CD14-positive monocyte (primary cell): Measurements from ENCODE around the gene MAP3K9. TPM values are rescaled to one million over a fixed set of nuclear protein-coding genes. Genes with fewer than 3 reads are reported as not detected.

Experiments
- DNase-seq, 3 donors: peaks; one replicate each; pipeline ENCODE4 v3.0.0-alpha.2; 2011 to 2022
- H2AFZ ChIP-seq: 2 replicates; pipeline ENCODE4 v1.6.0; 2012; ENCODE audit warnings: mild to moderate bottlenecking, low read depth, low read length, inconsistent platforms; ENCODE audit not compliant: insufficient read depth, poor library complexity, severe bottlenecking
- H3K27ac ChIP-seq, 2 donors: 1 replicate in 1 of 2; 2 replicates in 1 of 2; pipeline ENCODE4 v1.5.1; 2012 to 2013; ENCODE audit warnings: low read length in 2 of 2, control low read depth in 1 of 2, inconsistent platforms in 1 of 2, low read depth in 1 of 2, mild to moderate bottlenecking in 1 of 2
- H3K27me3 ChIP-seq, 2 donors: one replicate each; pipeline versions ENCODE4 v1.6.0 to v1.6.1; 2011 to 2013; ENCODE audit warnings: low read length in 2 of 2; ENCODE audit not compliant: control insufficient read depth in 2 of 2, insufficient read depth in 2 of 2
- H3K36me3 ChIP-seq, 2 donors: replicated peaks in 1 of 2; 1 replicate in 1 of 2; 2 replicates in 1 of 2; pipeline versions ENCODE4 v1.5.1 to v1.6.1; 2012 to 2013; ENCODE audit warnings: low read length in 2 of 2, control low read depth in 1 of 2, inconsistent platforms in 1 of 2, mild to moderate bottlenecking in 1 of 2; ENCODE audit not compliant: insufficient read depth in 2 of 2, control insufficient read depth in 1 of 2
- H3K4me1 ChIP-seq, 2 donors: 1 replicate in 1 of 2; 2 replicates in 1 of 2; pipeline versions ENCODE4 v1.5.1 to v1.6.1; 2012 to 2013; ENCODE audit warnings: low read length in 2 of 2, control low read depth in 1 of 2, inconsistent platforms in 1 of 2, mild to moderate bottlenecking in 1 of 2, moderate library complexity in 1 of 2; ENCODE audit not compliant: insufficient read depth in 2 of 2, control insufficient read depth in 1 of 2
- H3K4me2 ChIP-seq: replicated peaks from 2 replicates; pipeline ENCODE3; 2012; ENCODE audit warnings: low read length, moderate library complexity, mild to moderate bottlenecking; ENCODE audit not compliant: poor library complexity, severe bottlenecking; ENCODE audit errors: extremely low read depth
- H3K4me3 ChIP-seq, 3 experiments: fragments of 200-600 bp in 1 of 3; sonication (generic) in 1 of 3; replicated peaks in 1 of 3; 1 replicate in 2 of 3; 2 replicates in 1 of 3; pipeline ENCODE4 v1.5.1; 2011 to 2013; ENCODE audit warnings: low read length in 3 of 3, mild to moderate bottlenecking in 3 of 3, control low read depth in 2 of 3, low read depth in 2 of 3, inconsistent platforms in 1 of 3, moderate library complexity in 1 of 3
- H3K79me2 ChIP-seq: 2 replicates; pipeline ENCODE4 v1.6.0; 2012; ENCODE audit warnings: mild to moderate bottlenecking, control low read depth, inconsistent platforms, low read length, moderate library complexity; ENCODE audit not compliant: insufficient read depth
- H3K9ac ChIP-seq: 2 replicates; pipeline ENCODE4 v1.6.0; 2017; ENCODE audit warnings: low read length, mild to moderate bottlenecking; ENCODE audit not compliant: insufficient read depth, poor library complexity, severe bottlenecking
- H3K9me3 ChIP-seq, 2 donors: replicated peaks in 1 of 2; 1 replicate in 1 of 2; 2 replicates in 1 of 2; pipeline versions ENCODE4 v1.5.1 to v1.6.1; 2012 to 2013; ENCODE audit warnings: low read length in 2 of 2, control low read depth in 1 of 2; ENCODE audit not compliant: control insufficient read depth in 1 of 2, insufficient read depth in 1 of 2
- H4K20me1 ChIP-seq: 2 replicates; pipeline ENCODE4 v1.6.0; 2012; ENCODE audit warnings: mild to moderate bottlenecking, low read length, control low read depth, moderate library complexity; ENCODE audit not compliant: insufficient read depth
- H3K27ac Mint-ChIP-seq, 7 donors: one replicate each; pipeline ENCODE4 v1.8.0; 2020; ENCODE audit warnings: mild to moderate bottlenecking in 7 of 7, mixed read lengths in 7 of 7, moderate library complexity in 6 of 7, inconsistent platforms in 2 of 7
- H3K27me3 Mint-ChIP-seq, 3 donors: one replicate each; pipeline ENCODE4 v1.8.0; 2021 to 2022; ENCODE audit warnings: low read depth in 3 of 3, mild to moderate bottlenecking in 3 of 3, mixed read lengths in 3 of 3, moderate library complexity in 3 of 3, inconsistent platforms in 1 of 3
- H3K36me3 Mint-ChIP-seq, 2 donors: one replicate each; pipeline ENCODE4 v1.8.0; 2020; ENCODE audit warnings: mixed read lengths in 2 of 2, inconsistent platforms in 1 of 2, mild to moderate bottlenecking in 1 of 2
- H3K4me1 Mint-ChIP-seq: one replicate; pipeline ENCODE4 v1.8.0; 2020; ENCODE audit warnings: mild to moderate bottlenecking, mixed read lengths
- H3K4me3 Mint-ChIP-seq, 2 donors: one replicate each; pipeline ENCODE4 v1.8.0; 2020; ENCODE audit warnings: mild to moderate bottlenecking in 2 of 2, mixed read lengths in 2 of 2, moderate library complexity in 1 of 2
- H3K9me3 Mint-ChIP-seq, 7 donors: one replicate each; pipeline ENCODE4 v1.8.0; 2020 to 2022; ENCODE audit warnings: mixed read lengths in 7 of 7, mild to moderate bottlenecking in 6 of 7, moderate library complexity in 6 of 7, inconsistent platforms in 2 of 7
- CTCF ChIP-seq: fragments of 200-600 bp; IDR thresholded peaks from one replicate; pipeline ENCODE4 v1.8.0; 2022; ENCODE audit warnings: antibody characterized with exemption, mild to moderate bottlenecking
- WGBS: methylation state at CpG from one replicate; pipeline ENCODE4 v1.1.5; 2013; ENCODE audit warnings: missing lambda C conversion rate; ENCODE audit not compliant: insufficient coverage; 5-methylcytosine and 5-hydroxymethylcytosine counted together
- intact Hi-C, 2 donors: fragments of 100-400 bp; cut with micrococcal nuclease; formaldehyde crosslinking; loops; one replicate each; pipeline versions ENCODE4 v1.15.0 to v1.15.1; 2023
- polyA plus RNA-seq, 3 donors: library from polyadenylated mRNA; depleted of rRNA in 1 of 3; unstranded in 2 of 3; stranded (reverse) in 1 of 3; fragments of 300-500 nt in 2 of 3; fragments of >200 nt in 1 of 3; fragmentation: Illumina TruSeq in 2 of 3; gene quantifications; 1 replicate in 2 of 3; 2 replicates in 1 of 3; pipeline ENCODE4 v1.2.3, GENCODE V29; 2012 to 2021

The MAP3K9 gene
- polyA plus RNA-seq, 3 donors: 0.01 TPM; not detected in 2

- intact Hi-C loops: loop anchor here in 1 of 2 donors (10.0 kb wide), 2 partner anchors 186 to 996 kb away; no protein-coding TSS in a partner anchor
- H3K4me1 Mint-ChIP-seq: peaks cover 14% of the 10 kb centered on the region
- Histone ChIP-seq H3K4me1 (peaks cover 11 to 14% of the 10 kb centered on the region in 2 donors), H3K36me3 (no peaks in the 10 kb centered on the region), H3K79me2 (no peaks in the 10 kb centered on the region), H3K27ac (no peak overlapping the region), H2AFZ (no peak overlapping the region), H4K20me1 (no peaks in the 10 kb centered on the region), H3K4me2 (no peak overlapping the region), H3K27me3 (peaks cover 36 to 71% of the 10 kb centered on the region in 2 donors), H3K9me3 (no peaks in the 10 kb centered on the region), H3K9ac (no peak overlapping the region), H3K4me3 (no peak overlapping the region)
- H3K27me3 Mint-ChIP-seq: peaks cover 26 to 38% (median 27%) of the 10 kb centered on the region in 3 donors
- no peak for TF ChIP-seq CTCF
- H3K4me3 Mint-ChIP-seq: no peak overlapping the region
- no peak overlapping the region for H3K27ac Mint-ChIP-seq
- H3K9me3 Mint-ChIP-seq: peaks cover 0 to 19% (median 2%) of the 10 kb centered on the region in 7 donors
- WGBS: no CpG with 5 or more reads among the region's 2 CpGs
- DNase-seq: no peak
- peaks cover 0 to 8% of the 10 kb centered on the region in 2 donors for H3K36me3 Mint-ChIP-seq
Observed at GRCh38 chr14:70811050-70811449, 1.7 kb upstream of the MAP3K9 start.

- peaks cover 14% of the 10 kb centered on the region for H3K4me1 Mint-ChIP-seq
- intact Hi-C loops: loop anchor here in 1 of 2 donors (10.0 kb wide), 2 partner anchors 186 to 996 kb away; no protein-coding TSS in a partner anchor
- Histone ChIP-seq H4K20me1 (no peaks in the 10 kb centered on the region), H3K9me3 (no peaks in the 10 kb centered on the region), H3K27me3 (peaks cover 37 to 75% of the 10 kb centered on the region in 2 donors), H3K4me1 (peaks cover 11 to 14% of the 10 kb centered on the region in 2 donors), H3K4me3 (no peak overlapping the region), H2AFZ (no peak overlapping the region), H3K4me2 (no peak overlapping the region), H3K9ac (no peak overlapping the region), H3K36me3 (no peaks in the 10 kb centered on the region), H3K79me2 (no peaks in the 10 kb centered on the region), H3K27ac (no peak overlapping the region)
- no peak for DNase-seq
- H3K4me3 Mint-ChIP-seq: no peak overlapping the region
- no peak overlapping the region for H3K27ac Mint-ChIP-seq
- peaks cover 26 to 42% (median 27%) of the 10 kb centered on the region in 3 donors for H3K27me3 Mint-ChIP-seq
- peaks cover 0 to 19% (median 2%) of the 10 kb centered on the region in 7 donors for H3K9me3 Mint-ChIP-seq
- TF ChIP-seq CTCF: no peak
- H3K36me3 Mint-ChIP-seq: peaks cover 0 to 8% of the 10 kb centered on the region in 2 donors
- WGBS: 88% methylated on average over 7 of the region's 7 CpGs
Observed at GRCh38 chr14:70810621-70811020, 1.3 kb upstream of the MAP3K9 start.
